ENCODE measurements around the gene CPNE8. TPM values are rescaled to one million over a fixed set of nuclear protein-coding genes. Genes with fewer than 3 reads are reported as not detected.

CPNE8 gene
- total RNA-seq, 1 donor from 2014 or later: 33.0 TPM

DNA sequence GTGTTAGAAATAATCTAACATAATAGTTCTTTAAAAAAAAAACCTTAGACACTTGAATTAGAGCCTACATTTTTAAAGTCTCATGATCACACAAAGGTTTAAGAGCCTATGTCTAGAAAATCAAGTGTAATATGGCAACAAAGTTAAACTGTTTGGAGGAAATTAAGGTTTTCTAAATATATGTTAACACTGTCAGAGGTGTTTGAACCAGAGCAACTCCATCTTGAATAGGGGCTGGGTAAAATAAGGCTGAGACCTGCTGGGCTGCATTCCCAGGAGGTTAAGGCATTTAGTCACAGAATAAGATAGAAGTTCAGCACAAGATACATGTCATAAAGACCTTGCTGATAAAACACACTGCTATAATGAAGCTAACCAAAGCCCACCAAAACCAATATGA is 12.4 kb downstream of the CPNE8 start:
- ATAC-seq (no peak), DNase-seq (no peak)
- Histone ChIP-seq H3K27me3 (ENCODE audit: low read depth) (no peaks in the 10 kb centered on the region), H3K36me3 (no peaks in the 10 kb centered on the region), H3K4me3 (no peak overlapping the region), H3K4me1 (peaks cover 21% of the 10 kb centered on the region), H3K9me3 (no peaks in the 10 kb centered on the region), H3K27ac (no peak overlapping the region)
- TF ChIP-seq, protein P1, sequence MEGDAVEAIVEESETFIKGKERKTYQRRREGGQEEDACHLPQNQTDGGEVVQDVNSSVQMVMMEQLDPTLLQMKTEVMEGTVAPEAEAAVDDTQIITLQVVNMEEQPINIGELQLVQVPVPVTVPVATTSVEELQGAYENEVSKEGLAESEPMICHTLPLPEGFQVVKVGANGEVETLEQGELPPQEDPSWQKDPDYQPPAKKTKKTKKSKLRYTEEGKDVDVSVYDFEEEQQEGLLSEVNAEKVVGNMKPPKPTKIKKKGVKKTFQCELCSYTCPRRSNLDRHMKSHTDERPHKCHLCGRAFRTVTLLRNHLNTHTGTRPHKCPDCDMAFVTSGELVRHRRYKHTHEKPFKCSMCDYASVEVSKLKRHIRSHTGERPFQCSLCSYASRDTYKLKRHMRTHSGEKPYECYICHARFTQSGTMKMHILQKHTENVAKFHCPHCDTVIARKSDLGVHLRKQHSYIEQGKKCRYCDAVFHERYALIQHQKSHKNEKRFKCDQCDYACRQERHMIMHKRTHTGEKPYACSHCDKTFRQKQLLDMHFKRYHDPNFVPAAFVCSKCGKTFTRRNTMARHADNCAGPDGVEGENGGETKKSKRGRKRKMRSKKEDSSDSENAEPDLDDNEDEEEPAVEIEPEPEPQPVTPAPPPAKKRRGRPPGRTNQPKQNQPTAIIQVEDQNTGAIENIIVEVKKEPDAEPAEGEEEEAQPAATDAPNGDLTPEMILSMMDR (IDR thresholded peaks at IDR 0.05): no peak
- intact Hi-C loops (cut with DNase I): no loop called here

DNA sequence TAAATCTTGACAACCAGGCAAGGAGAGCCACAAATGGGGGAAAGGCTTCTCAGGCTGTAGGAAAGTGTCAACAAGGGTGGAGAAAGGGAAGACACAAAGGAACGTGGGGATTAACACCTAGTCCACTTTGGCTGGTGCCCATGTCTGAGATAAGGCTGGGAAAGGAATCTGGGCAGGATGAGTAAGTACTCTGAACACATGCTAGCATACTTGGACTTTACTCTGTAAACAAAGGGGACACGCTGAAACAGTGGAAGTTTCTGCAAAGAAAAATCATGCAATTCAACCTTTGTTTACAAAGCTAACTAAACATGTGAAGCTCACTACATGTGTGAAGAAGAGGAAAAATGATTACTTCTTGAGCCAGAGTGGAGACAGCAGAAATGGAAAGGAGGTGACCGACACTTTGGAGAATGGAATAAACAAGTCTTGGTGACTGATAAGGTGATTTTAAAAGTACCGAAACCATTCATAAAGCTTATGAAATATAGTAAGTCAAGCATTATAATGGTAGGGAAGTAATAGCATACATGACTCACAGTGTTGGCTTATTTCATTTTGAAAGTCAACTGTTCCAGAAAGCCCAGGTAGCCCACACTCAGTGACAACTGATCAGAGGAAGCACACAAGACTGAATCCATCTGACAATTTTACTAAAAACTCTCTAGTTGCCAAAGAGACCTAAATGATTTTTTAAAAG is 13.2 kb downstream of the CPNE8 start:
- H3K27ac ChIP-seq: no peak overlapping the region

DNA sequence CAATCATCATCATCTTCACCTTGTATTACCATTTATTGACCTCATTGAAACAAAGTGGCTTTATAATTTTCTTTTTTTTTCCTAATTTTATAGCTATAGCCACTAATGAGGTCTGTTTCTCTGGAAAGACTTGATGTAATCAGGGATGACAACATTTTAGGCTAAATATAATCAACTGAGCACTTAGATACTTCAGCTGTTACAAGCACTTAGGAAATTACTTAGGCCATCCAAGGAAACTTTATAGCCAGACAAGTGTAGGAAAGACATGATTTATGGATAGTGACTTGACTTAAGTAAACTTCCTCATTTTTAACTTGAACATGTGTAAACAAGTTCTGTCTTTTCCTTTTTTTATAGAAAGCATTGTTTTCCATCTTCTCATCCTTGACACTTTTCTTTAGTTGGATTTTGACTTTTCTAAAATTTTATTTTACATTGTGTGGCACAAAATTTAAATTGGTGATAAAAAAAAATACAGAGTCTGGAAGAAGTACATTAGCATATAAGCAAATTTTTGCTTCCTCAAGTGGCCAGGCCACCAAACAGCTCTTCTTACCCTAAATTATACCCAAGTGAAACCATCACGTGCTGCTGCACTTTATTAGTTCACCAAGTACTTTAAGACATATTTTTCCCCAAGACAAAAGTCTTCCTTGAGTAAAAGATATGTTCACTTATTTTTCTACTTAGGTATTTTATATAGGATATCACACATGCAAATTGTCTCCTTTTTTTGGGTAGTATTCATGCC is 15.1 kb downstream of the CPNE8 start:
- no peak overlapping the region for H3K27ac ChIP-seq
- TF ChIP-seq, protein P1 (IDR thresholded peaks at IDR 0.05): no peak
- H3K4me1 ChIP-seq: peaks cover 23% of the 10 kb centered on the region
- H3K4me3 ChIP-seq: no peak overlapping the region
- no peaks in the 10 kb centered on the region for H3K9me3 ChIP-seq
- H3K27me3 ChIP-seq (ENCODE audit: low read depth): no peaks in the 10 kb centered on the region
- DNase-seq (no peak), ATAC-seq (no peak)
- intact Hi-C loops (cut with DNase I): no loop called here
- H3K36me3 ChIP-seq: no peaks in the 10 kb centered on the region

More for the DNA sequence above, 13.2 kb downstream of the CPNE8 start:
- Histone ChIP-seq H3K4me3 (no peak overlapping the region), H3K27me3 (ENCODE audit: low read depth) (no peaks in the 10 kb centered on the region), H3K36me3 (no peaks in the 10 kb centered on the region), H3K9me3 (no peaks in the 10 kb centered on the region), H3K4me1 (peaks cover 21% of the 10 kb centered on the region)
- DNase-seq (no peak), ATAC-seq (peak; percentile 32 to 67)
- TF ChIP-seq, protein P1 (IDR thresholded peaks at IDR 0.05): no peak
- intact Hi-C loops (cut with DNase I): no loop called here

DNA sequence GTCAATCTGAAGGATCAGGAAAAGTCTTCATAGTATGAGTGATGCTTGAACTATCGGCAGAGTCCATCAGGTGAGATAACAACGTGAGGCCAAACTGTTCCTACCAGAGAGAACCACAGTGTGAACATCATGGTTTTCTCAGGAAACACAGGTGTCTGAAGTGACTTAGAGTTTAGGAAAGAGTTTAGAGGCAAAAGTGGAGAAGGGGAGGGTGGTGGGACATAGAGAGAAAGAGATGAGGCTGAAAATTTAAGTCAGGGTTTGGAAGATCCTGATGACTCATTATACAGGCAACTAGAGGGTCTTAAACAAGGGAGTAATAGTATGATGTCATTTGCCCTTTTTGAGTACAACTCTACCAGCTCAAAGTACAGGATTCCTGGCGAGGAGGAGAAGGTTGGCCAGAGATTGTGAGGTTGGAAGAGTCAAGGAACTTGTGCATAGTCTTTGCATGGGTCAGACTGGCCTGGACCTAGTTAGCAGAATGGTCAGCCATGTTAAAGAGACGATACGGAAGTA is 16.0 kb downstream of the CPNE8 start:
- no peak for ATAC-seq
- DNase-seq: no peak
- H3K9me3 ChIP-seq: no peaks in the 10 kb centered on the region
- no peaks in the 10 kb centered on the region for H3K27me3 ChIP-seq (ENCODE audit: low read depth)
- TF ChIP-seq, protein P1 (IDR thresholded peaks at IDR 0.05): no peak
- H3K4me1 ChIP-seq: peaks cover 21% of the 10 kb centered on the region
- no peak overlapping the region for H3K27ac ChIP-seq
- intact Hi-C loops (cut with DNase I): no loop called here
- no peaks in the 10 kb centered on the region for H3K36me3 ChIP-seq
- no peak overlapping the region for H3K4me3 ChIP-seq

DNA sequence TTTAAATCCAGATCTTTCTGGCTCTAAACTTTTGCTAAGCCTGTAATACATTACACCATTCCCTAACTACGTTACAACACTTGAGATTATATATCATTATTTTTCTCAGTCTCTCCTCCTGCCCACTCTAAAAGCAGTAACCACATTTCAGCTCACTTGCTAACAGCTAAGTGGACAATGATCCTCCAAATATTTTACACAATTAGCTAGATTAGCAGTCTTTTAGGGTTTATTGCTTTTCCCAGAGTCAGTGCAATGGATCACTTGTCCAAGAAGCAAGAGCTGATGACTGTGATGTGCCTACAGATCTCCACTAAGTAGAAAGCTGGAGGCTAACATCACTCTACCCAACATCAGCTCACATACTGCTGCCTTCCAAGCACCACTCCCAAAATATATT is 17.6 kb downstream of the CPNE8 start:
- H3K4me3 ChIP-seq: no peak overlapping the region
- intact Hi-C loops (cut with DNase I): no loop called here
- no peak for DNase-seq

More for the DNA sequence above, 17.6 kb downstream of the CPNE8 start:
- TF ChIP-seq, protein P1 (IDR thresholded peaks at IDR 0.05): no peak
- Histone ChIP-seq H3K9me3 (no peaks in the 10 kb centered on the region), H3K27me3 (ENCODE audit: low read depth) (no peaks in the 10 kb centered on the region), H3K27ac (no peak overlapping the region), H3K4me1 (peaks cover 27% of the 10 kb centered on the region), H3K36me3 (no peaks in the 10 kb centered on the region)
- ATAC-seq: no peak

All from lower lobe of right lung (tissue), 2 donors.